ENCODE measurements around the gene TRIM47. TPM values are rescaled to one million over a fixed set of nuclear protein-coding genes. Genes with fewer than 3 reads are reported as not detected.
A peak's percentile ranks its signal among the peaks of the same experiment; 100 is the strongest.

TRIM47 gene
- total and polyA plus RNA-seq, 2 of the 13 experiments (the other 11 are each of a cell fraction or from before 2014, with no cell fraction given) = 33.5 to 82.0 TPM

DNA sequence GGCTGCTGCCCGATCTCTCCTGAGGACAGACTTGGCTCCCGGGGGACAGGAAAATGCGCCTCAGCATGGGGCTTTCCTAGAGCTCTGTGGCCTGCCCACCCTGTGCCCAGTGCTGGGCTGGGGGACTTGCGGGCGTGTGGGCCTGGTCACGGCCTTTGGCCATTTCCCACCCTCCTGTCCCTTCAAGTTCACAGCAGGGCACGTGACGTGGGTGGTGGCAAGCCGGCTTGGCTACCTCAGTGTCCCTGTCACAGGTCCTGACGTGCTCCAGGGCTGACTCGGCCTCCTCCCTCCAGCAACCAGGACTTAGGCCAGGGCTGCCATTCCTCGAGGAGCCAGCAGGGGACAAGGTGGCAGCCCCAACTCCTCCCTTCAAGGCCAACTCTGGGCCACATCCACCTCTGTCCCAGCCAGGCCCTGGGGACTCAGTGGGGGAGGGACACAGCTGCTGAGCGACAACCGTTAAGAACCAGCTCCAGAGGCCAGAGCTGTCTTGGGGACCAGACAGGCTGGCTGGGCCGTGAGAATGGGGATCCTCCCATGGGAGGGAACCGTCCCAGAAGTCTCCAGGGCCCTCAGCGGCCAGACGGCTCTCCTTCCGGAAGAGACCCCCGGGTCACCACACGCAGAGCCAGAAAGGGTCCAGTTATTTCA is 33.2 kb downstream of the TRIM47 start (continued):
- TF ChIP-seq HOXA5 (CRISPR knock-in tag; IDR thresholded peaks at IDR 0.05) (no peak), SMARCE1 (IDR thresholded peaks at IDR 0.05; ENCODE audit: borderline replicate concordance) (no peak), ZC3H13 (CRISPR knock-in tag; IDR thresholded peaks at IDR 0.05) (peak; percentile 80; the same call in 1 of the 2 replicates), CENPX (CRISPR knock-in tag; IDR thresholded peaks at IDR 0.05) (no peak), FOXK2 (IDR thresholded peaks at IDR 0.05) (no peak), ZNF274 (CRISPR knock-in tag; IDR thresholded peaks at IDR 0.05) (peak; percentile 85), ZNF263 (CRISPR knock-in tag; IDR thresholded peaks at IDR 0.05) (peak; percentile 99), ZFY (CRISPR knock-in tag; IDR thresholded peaks at IDR 0.05) (peak; percentile 79; the same call in 1 of the 2 replicates), SMC3 (IDR thresholded peaks at IDR 0.05; ENCODE audit: low read length) (peak; percentile 23; the same call in 1 of the 2 replicates), MAFG (CRISPR knock-in tag; IDR thresholded peaks at IDR 0.05) (no peak), ADNP (CRISPR knock-in tag; IDR thresholded peaks at IDR 0.05) (no peak), SETDB1 (CRISPR knock-in tag; IDR thresholded peaks at IDR 0.05; ENCODE audit: borderline replicate concordance) (no peak), NFE2L2 (IDR thresholded peaks at IDR 0.05; ENCODE audit: low read length) (no peak)
- TF ChIP-seq, protein P1, sequence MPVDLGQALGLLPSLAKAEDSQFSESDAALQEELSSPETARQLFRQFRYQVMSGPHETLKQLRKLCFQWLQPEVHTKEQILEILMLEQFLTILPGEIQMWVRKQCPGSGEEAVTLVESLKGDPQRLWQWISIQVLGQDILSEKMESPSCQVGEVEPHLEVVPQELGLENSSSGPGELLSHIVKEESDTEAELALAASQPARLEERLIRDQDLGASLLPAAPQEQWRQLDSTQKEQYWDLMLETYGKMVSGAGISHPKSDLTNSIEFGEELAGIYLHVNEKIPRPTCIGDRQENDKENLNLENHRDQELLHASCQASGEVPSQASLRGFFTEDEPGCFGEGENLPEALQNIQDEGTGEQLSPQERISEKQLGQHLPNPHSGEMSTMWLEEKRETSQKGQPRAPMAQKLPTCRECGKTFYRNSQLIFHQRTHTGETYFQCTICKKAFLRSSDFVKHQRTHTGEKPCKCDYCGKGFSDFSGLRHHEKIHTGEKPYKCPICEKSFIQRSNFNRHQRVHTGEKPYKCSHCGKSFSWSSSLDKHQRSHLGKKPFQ (CRISPR knock-in tag; IDR thresholded peaks at IDR 0.05; ENCODE audit: insufficient replicate concordance) = no peak
- TF ChIP-seq, protein P2, sequence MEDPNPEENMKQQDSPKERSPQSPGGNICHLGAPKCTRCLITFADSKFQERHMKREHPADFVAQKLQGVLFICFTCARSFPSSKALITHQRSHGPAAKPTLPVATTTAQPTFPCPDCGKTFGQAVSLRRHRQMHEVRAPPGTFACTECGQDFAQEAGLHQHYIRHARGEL (CRISPR knock-in tag; IDR thresholded peaks at IDR 0.05) = no peak
- TF ChIP-seq, protein P3, sequence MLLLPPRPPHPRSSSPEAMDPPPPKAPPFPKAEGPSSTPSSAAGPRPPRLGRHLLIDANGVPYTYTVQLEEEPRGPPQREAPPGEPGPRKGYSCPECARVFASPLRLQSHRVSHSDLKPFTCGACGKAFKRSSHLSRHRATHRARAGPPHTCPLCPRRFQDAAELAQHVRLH (CRISPR knock-in tag; IDR thresholded peaks at IDR 0.05; ENCODE audit: borderline replicate concordance, low read depth) = peak; percentile 91; the same call in 1 of the 2 replicates
- TF ChIP-seq, protein P4, sequence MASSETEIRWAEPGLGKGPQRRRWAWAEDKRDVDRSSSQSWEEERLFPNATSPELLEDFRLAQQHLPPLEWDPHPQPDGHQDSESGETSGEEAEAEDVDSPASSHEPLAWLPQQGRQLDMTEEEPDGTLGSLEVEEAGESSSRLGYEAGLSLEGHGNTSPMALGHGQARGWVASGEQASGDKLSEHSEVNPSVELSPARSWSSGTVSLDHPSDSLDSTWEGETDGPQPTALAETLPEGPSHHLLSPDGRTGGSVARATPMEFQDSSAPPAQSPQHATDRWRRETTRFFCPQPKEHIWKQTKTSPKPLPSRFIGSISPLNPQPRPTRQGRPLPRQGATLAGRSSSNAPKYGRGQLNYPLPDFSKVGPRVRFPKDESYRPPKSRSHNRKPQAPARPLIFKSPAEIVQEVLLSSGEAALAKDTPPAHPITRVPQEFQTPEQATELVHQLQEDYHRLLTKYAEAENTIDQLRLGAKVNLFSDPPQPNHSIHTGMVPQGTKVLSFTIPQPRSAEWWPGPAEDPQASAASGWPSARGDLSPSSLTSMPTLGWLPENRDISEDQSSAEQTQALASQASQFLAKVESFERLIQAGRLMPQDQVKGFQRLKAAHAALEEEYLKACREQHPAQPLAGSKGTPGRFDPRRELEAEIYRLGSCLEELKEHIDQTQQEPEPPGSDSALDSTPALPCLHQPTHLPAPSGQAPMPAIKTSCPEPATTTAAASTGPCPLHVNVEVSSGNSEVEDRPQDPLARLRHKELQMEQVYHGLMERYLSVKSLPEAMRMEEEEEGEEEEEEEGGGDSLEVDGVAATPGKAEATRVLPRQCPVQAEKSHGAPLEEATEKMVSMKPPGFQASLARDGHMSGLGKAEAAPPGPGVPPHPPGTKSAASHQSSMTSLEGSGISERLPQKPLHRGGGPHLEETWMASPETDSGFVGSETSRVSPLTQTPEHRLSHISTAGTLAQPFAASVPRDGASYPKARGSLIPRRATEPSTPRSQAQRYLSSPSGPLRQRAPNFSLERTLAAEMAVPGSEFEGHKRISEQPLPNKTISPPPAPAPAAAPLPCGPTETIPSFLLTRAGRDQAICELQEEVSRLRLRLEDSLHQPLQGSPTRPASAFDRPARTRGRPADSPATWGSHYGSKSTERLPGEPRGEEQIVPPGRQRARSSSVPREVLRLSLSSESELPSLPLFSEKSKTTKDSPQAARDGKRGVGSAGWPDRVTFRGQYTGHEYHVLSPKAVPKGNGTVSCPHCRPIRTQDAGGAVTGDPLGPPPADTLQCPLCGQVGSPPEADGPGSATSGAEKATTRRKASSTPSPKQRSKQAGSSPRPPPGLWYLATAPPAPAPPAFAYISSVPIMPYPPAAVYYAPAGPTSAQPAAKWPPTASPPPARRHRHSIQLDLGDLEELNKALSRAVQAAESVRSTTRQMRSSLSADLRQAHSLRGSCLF (CRISPR knock-in tag; IDR thresholded peaks at IDR 0.05; ENCODE audit: borderline replicate concordance) = no peak
- TF ChIP-seq, protein P5, sequence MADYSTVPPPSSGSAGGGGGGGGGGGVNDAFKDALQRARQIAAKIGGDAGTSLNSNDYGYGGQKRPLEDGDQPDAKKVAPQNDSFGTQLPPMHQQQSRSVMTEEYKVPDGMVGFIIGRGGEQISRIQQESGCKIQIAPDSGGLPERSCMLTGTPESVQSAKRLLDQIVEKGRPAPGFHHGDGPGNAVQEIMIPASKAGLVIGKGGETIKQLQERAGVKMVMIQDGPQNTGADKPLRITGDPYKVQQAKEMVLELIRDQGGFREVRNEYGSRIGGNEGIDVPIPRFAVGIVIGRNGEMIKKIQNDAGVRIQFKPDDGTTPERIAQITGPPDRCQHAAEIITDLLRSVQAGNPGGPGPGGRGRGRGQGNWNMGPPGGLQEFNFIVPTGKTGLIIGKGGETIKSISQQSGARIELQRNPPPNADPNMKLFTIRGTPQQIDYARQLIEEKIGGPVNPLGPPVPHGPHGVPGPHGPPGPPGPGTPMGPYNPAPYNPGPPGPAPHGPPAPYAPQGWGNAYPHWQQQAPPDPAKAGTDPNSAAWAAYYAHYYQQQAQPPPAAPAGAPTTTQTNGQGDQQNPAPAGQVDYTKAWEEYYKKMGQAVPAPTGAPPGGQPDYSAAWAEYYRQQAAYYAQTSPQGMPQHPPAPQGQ (CRISPR knock-in tag; IDR thresholded peaks at IDR 0.05; ENCODE audit: borderline replicate concordance) = no peak
- TF ChIP-seq, protein P6, sequence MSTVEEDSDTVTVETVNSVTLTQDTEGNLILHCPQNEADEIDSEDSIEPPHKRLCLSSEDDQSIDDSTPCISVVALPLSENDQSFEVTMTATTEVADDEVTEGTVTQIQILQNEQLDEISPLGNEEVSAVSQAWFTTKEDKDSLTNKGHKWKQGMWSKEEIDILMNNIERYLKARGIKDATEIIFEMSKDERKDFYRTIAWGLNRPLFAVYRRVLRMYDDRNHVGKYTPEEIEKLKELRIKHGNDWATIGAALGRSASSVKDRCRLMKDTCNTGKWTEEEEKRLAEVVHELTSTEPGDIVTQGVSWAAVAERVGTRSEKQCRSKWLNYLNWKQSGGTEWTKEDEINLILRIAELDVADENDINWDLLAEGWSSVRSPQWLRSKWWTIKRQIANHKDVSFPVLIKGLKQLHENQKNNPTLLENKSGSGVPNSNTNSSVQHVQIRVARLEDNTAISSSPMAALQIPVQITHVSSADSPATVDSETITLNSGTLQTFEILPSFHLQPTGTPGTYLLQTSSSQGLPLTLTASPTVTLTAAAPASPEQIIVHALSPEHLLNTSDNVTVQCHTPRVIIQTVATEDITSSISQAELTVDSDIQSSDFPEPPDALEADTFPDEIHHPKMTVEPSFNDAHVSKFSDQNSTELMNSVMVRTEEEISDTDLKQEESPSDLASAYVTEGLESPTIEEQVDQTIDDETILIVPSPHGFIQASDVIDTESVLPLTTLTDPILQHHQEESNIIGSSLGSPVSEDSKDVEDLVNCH (CRISPR knock-in tag; IDR thresholded peaks at IDR 0.05) = no peak

All from HepG2 (cell line).